Liver (tissue), 9 donors: ENCODE measurements around the gene EDRF1. TPM values are rescaled to one million over a fixed set of nuclear protein-coding genes. Genes with fewer than 3 reads are reported as not detected.

Experiments
- DNase-seq: peaks from one replicate; pipeline ENCODE4 v3.0.0-alpha.2; 2017; ENCODE audit warnings: low spot score
- H3K27ac ChIP-seq, 2 donors: one replicate each; pipeline ENCODE4 v1.7.0; 2013; ENCODE audit warnings: inconsistent platforms in 2 of 2, low read length in 2 of 2, control low read depth in 1 of 2, low read depth in 1 of 2, mild to moderate bottlenecking in 1 of 2
- H3K27me3 ChIP-seq, 4 donors: one replicate each; pipeline versions ENCODE4 v1.6.1 to v1.7.0; 2013; ENCODE audit warnings: low read length in 3 of 4, inconsistent platforms in 1 of 4, mild to moderate bottlenecking in 1 of 4, moderate library complexity in 1 of 4; ENCODE audit not compliant: control insufficient read depth in 4 of 4, insufficient read depth in 4 of 4
- H3K36me3 ChIP-seq, 4 donors: one replicate each; pipeline versions ENCODE4 v1.6.1 to v1.7.0; 2013; ENCODE audit warnings: low read length in 3 of 4, mild to moderate bottlenecking in 3 of 4, low read depth in 1 of 4, moderate library complexity in 1 of 4; ENCODE audit not compliant: control insufficient read depth in 4 of 4, insufficient read depth in 3 of 4
- H3K4me1 ChIP-seq, 4 donors: one replicate each; pipeline versions ENCODE4 v1.6.1 to v1.7.0; 2013; ENCODE audit warnings: low read length in 3 of 4, mild to moderate bottlenecking in 3 of 4, moderate library complexity in 1 of 4; ENCODE audit not compliant: control insufficient read depth in 4 of 4, insufficient read depth in 4 of 4
- H3K4me3 ChIP-seq, 3 donors: one replicate each; pipeline versions ENCODE4 v1.6.1 to v1.7.0; 2013; ENCODE audit warnings: low read length in 3 of 3, control low read depth in 1 of 3, low read depth in 1 of 3, mild to moderate bottlenecking in 1 of 3
- H3K9ac ChIP-seq, 2 donors: one replicate each; pipeline ENCODE4 v1.7.0; 2013; ENCODE audit warnings: low read length in 2 of 2, mild to moderate bottlenecking in 2 of 2, moderate library complexity in 2 of 2, control low read depth in 1 of 2, low read depth in 1 of 2
- H3K9me3 ChIP-seq, 4 donors: one replicate each; pipeline versions ENCODE4 v1.6.1 to v1.7.0; 2013; ENCODE audit warnings: low read length in 3 of 4; ENCODE audit not compliant: control insufficient read depth in 4 of 4
- EGR1 ChIP-seq, 2 donors: IDR thresholded peaks; 2 replicates each; pipeline ENCODE4 v1.6.1; 2016 to 2018; ENCODE audit warnings: antibody characterized with exemption in 2 of 2, low read depth in 2 of 2
- FOXA1 ChIP-seq: IDR thresholded peaks from 2 replicates; pipeline ENCODE4 v1.6.1; 2016; ENCODE audit warnings: antibody characterized with exemption
- FOXA2 ChIP-seq: IDR thresholded peaks from 2 replicates; pipeline ENCODE4 v1.6.1; 2016; ENCODE audit warnings: antibody characterized with exemption
- GABPA ChIP-seq, 2 donors: IDR thresholded peaks in 1 of 2; conservative IDR thresholded peaks in 1 of 2; 2 replicates each; pipeline ENCODE4 v1.6.1; 2016; ENCODE audit warnings: antibody characterized with exemption in 2 of 2, mild to moderate bottlenecking in 1 of 2, moderate library complexity in 1 of 2
- HNF4A ChIP-seq, 2 donors: conservative IDR thresholded peaks; 2 replicates each; pipeline ENCODE4 v1.6.1; 2016; ENCODE audit warnings: antibody characterized with exemption in 2 of 2, mild to moderate bottlenecking in 2 of 2
- HNF4G ChIP-seq: IDR thresholded peaks from 2 replicates; pipeline ENCODE4 v1.6.1; 2016; ENCODE audit warnings: antibody characterized with exemption
- JUND ChIP-seq, 2 donors: IDR thresholded peaks; 2 replicates each; pipeline ENCODE4 v1.6.1; 2016; ENCODE audit warnings: antibody characterized with exemption in 2 of 2
- NR2F2 ChIP-seq: IDR thresholded peaks from 2 replicates; pipeline ENCODE4 v1.6.1; 2016; ENCODE audit warnings: antibody characterized with exemption
- RAD21 ChIP-seq, 2 donors: IDR thresholded peaks; 2 replicates each; pipeline ENCODE4 v1.6.1; 2016; ENCODE audit warnings: antibody characterized with exemption in 2 of 2, mild to moderate bottlenecking in 2 of 2
- SP1 ChIP-seq: IDR thresholded peaks from 2 replicates; pipeline ENCODE4 v1.6.1; 2018; ENCODE audit warnings: antibody characterized with exemption, mild to moderate bottlenecking
- TAF1 ChIP-seq: conservative IDR thresholded peaks from 2 replicates; pipeline ENCODE4 v1.6.1; 2016; ENCODE audit warnings: antibody characterized with exemption, mild to moderate bottlenecking
- YY1 ChIP-seq: IDR thresholded peaks from 2 replicates; pipeline ENCODE4 v1.6.1; 2016; ENCODE audit warnings: antibody characterized with exemption, mild to moderate bottlenecking
- WGBS: extraction: QIAGEN DNeasy Blood & Tissue Kit; methylation state at CpG from one replicate; pipeline ENCODE4 v1.1.7; 2013; 5-methylcytosine and 5-hydroxymethylcytosine counted together
- polyA plus RNA-seq, 2 donors: library from polyadenylated mRNA; stranded (reverse) in 1 of 2; unstranded in 1 of 2; fragments of 200-250 nt in 1 of 2; fragments of >200 nt in 1 of 2; fragmentation: Nextera tagmentation in 1 of 2; extraction: Ambion mirVana in 1 of 2; gene quantifications; one replicate each; pipeline versions ENCODE4 v1.2.1 to v1.2.3, GENCODE V29; 2013 to 2015
- total RNA-seq, 2 donors: library from RNA; depleted of rRNA; stranded (reverse); fragments of >200 nt; gene quantifications; one replicate each; pipeline ENCODE4 v1.2.3, GENCODE V29; 2014
- TF ChIP-seq, protein P1 (sequence below): IDR thresholded peaks from 2 replicates; pipeline ENCODE4 v1.6.1; 2016; ENCODE audit warnings: antibody characterized with exemption
- TF ChIP-seq, protein P2 (sequence below): fragments of 150-350 bp; IDR thresholded peaks from 2 replicates; pipeline ENCODE4 v1.5.1; 2017; ENCODE audit warnings: improper control_type of control experiment, low read depth, low read length; ENCODE audit not compliant: missing input control
- TF ChIP-seq, protein P3 (sequence below): IDR thresholded peaks from 2 replicates; pipeline ENCODE4 v1.6.1; 2016; ENCODE audit warnings: antibody characterized with exemption
- TF ChIP-seq, protein P4 (sequence below): IDR thresholded peaks from 2 replicates; pipeline ENCODE4 v1.6.1; 2016; ENCODE audit warnings: antibody characterized with exemption
- donor health status: healthy.
- donor health status: healthy.
- donor health status: healthy.
- donor health status: healthy.
- donor health status: healthy.

EDRF1 gene
- total and polyA plus RNA-seq, 4 donors: 3.9 to 17.0 (median 9.2) TPM

DNA sequence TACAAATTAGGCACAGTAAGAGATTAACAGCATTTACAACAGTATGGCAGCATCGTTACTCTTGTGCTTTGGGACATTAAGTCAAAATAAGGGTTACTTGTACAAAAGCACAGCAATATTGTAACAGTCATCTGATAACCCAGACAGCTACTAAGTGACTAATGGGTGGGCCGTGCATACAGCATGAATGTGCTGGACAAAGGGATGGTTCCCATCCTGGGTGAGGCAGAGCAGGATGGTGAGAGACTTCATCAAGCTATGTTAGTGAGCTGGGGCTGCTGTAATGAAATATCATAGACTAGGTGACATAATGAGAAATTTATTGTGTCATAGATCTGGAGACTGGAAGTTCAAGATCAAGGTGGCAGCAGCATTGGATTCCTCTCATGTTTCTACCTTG lies 25.4 kb downstream of the EDRF1 start:
- H3K27me3 ChIP-seq: no peaks in the 10 kb centered on the region
- no peaks in the 10 kb centered on the region for H3K4me1 ChIP-seq
- H3K4me3 ChIP-seq: no peak overlapping the region
- 96% methylated on average over 2 of the region's 2 CpGs for WGBS
- no peaks in the 10 kb centered on the region for H3K9me3 ChIP-seq
- TF ChIP-seq FOXA2 (no peak), HNF4A (conservative IDR thresholded peaks at IDR 0.05) (no peak), GABPA (IDR thresholded peaks at IDR 0.05 in 1 of 2, conservative IDR thresholded peaks at IDR 0.05 in 1 of 2) (no peak), FOXA1 (no peak), YY1 (no peak), SP1 (no peak), TAF1 (no peak)
- TF ChIP-seq, protein P1, sequence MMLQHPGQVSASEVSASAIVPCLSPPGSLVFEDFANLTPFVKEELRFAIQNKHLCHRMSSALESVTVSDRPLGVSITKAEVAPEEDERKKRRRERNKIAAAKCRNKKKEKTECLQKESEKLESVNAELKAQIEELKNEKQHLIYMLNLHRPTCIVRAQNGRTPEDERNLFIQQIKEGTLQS: no peak
- TF ChIP-seq, protein P2, sequence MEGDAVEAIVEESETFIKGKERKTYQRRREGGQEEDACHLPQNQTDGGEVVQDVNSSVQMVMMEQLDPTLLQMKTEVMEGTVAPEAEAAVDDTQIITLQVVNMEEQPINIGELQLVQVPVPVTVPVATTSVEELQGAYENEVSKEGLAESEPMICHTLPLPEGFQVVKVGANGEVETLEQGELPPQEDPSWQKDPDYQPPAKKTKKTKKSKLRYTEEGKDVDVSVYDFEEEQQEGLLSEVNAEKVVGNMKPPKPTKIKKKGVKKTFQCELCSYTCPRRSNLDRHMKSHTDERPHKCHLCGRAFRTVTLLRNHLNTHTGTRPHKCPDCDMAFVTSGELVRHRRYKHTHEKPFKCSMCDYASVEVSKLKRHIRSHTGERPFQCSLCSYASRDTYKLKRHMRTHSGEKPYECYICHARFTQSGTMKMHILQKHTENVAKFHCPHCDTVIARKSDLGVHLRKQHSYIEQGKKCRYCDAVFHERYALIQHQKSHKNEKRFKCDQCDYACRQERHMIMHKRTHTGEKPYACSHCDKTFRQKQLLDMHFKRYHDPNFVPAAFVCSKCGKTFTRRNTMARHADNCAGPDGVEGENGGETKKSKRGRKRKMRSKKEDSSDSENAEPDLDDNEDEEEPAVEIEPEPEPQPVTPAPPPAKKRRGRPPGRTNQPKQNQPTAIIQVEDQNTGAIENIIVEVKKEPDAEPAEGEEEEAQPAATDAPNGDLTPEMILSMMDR: no peak
- H3K9ac ChIP-seq: no peak overlapping the region
- H3K36me3 ChIP-seq: peaks cover 13 to 72% (median 54%) of the 10 kb centered on the region in 4 donors
- DNase-seq: no peak
- no peak overlapping the region for H3K27ac ChIP-seq

DNA sequence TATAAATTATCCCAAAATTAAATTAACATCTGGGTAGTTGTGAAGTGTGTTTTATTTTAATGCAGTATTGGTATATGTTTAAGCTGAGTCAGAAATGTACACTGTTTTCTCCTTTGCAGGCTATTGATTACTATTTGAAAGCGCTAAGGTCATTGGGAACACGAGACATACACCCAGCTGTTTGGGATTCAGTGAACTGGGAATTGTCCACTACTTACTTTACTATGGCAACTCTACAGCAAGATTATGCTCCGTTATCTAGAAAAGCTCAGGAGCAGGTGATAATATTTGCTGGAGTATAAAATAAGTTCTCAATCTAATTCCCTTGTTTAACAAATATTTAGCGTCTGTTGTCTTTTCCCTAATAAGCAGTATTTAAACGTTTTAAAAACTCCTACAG lies 27.9 kb downstream of the EDRF1 start:
- 92% methylated on average over 5 of the region's 5 CpGs for WGBS
- Histone ChIP-seq H3K4me3 (no peak overlapping the region), H3K27ac (no peak overlapping the region), H3K36me3 (peaks cover 12 to 76% (median 58%) of the 10 kb centered on the region in 4 donors), H3K4me1 (no peaks in the 10 kb centered on the region), H3K27me3 (no peaks in the 10 kb centered on the region), H3K9ac (no peak overlapping the region), H3K9me3 (no peaks in the 10 kb centered on the region)
- TF ChIP-seq, protein P2: no peak
- TF ChIP-seq TAF1: no peak
- TF ChIP-seq, protein P3, sequence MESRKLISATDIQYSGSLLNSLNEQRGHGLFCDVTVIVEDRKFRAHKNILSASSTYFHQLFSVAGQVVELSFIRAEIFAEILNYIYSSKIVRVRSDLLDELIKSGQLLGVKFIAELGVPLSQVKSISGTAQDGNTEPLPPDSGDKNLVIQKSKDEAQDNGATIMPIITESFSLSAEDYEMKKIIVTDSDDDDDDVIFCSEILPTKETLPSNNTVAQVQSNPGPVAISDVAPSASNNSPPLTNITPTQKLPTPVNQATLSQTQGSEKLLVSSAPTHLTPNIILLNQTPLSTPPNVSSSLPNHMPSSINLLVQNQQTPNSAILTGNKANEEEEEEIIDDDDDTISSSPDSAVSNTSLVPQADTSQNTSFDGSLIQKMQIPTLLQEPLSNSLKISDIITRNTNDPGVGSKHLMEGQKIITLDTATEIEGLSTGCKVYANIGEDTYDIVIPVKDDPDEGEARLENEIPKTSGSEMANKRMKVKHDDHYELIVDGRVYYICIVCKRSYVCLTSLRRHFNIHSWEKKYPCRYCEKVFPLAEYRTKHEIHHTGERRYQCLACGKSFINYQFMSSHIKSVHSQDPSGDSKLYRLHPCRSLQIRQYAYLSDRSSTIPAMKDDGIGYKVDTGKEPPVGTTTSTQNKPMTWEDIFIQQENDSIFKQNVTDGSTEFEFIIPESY: no peak
- no peak for TF ChIP-seq HNF4G
- TF ChIP-seq, protein P4, sequence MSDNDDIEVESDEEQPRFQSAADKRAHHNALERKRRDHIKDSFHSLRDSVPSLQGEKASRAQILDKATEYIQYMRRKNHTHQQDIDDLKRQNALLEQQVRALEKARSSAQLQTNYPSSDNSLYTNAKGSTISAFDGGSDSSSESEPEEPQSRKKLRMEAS: no peak
- no peak for TF ChIP-seq JUND (IDR thresholded peaks at IDR 0.05)
- TF ChIP-seq EGR1 (IDR thresholded peaks at IDR 0.05; ENCODE audit: low read depth in 2 of 2): no peak
- TF ChIP-seq, protein P1: no peak
- no peak for TF ChIP-seq SP1
- no peak for TF ChIP-seq RAD21 (IDR thresholded peaks at IDR 0.05)
- TF ChIP-seq YY1: no peak
- TF ChIP-seq GABPA (IDR thresholded peaks at IDR 0.05 in 1 of 2, conservative IDR thresholded peaks at IDR 0.05 in 1 of 2): no peak
- TF ChIP-seq HNF4A (conservative IDR thresholded peaks at IDR 0.05): no peak
- TF ChIP-seq FOXA2: no peak
- TF ChIP-seq NR2F2: no peak
- no peak for DNase-seq
